Measurements from ENCODE around the gene ATL2.
A peak's percentile ranks its signal among the peaks of the same experiment; 100 is the strongest.
"Not testable (repeated sequence)": the region's sequence is repeated elsewhere in the genome, so short reads cannot be mapped to it uniquely, and the experiment has no call there.

Gene ATL2

GRCh38 chr2:38387887-38388286, 10.8 kb upstream of the ATL2 start:
- DNase-seq, result no peak

- no peak for DNase-seq
Observed at GRCh38 chr2:38386821-38387220, 9.7 kb upstream of the ATL2 start.

- no peak for DNase-seq
Observed at GRCh38 chr2:38386377-38386776, 9.3 kb upstream of the ATL2 start.

GRCh38 chr2:38384338-38384737, 7.3 kb upstream of the ATL2 start:
- no peak for DNase-seq

- DNase-seq, result not testable (repeated sequence)
Observed at GRCh38 chr2:38383741-38384140, 6.7 kb upstream of the ATL2 start.

GRCh38 chr2:38381381-38382143, 4.5 kb upstream of the ATL2 start:
- no peak for DNase-seq

GRCh38 chr2:38380397-38381130, 3.5 kb upstream of the ATL2 start:
- DNase-seq, result no peak

GRCh38 chr2:38376346-38377049, 575 bp downstream of the ATL2 start:
- DNase-seq, result peak; percentile 42

GRCh38 chr2:38375696-38376345, 1.3 kb downstream of the ATL2 start:
- no peak for DNase-seq

- DNase-seq, result no peak
Observed at GRCh38 chr2:38374984-38375383, 2.1 kb downstream of the ATL2 start.

- no peak for DNase-seq
Observed at GRCh38 chr2:38371235-38371634, 5.8 kb downstream of the ATL2 start.

GRCh38 chr2:38370664-38371063, 6.4 kb downstream of the ATL2 start:
- no peak for DNase-seq

- no peak for DNase-seq
Observed at GRCh38 chr2:38362232-38362631, 14.8 kb downstream of the ATL2 start.

GRCh38 chr2:38360177-38360576, 16.9 kb downstream of the ATL2 start:
- no peak for DNase-seq

GRCh38 chr2:38353402-38353801, 23.7 kb downstream of the ATL2 start:
- DNase-seq, result no peak

- DNase-seq, result no peak
Observed at GRCh38 chr2:38352336-38352735, 24.7 kb downstream of the ATL2 start.

- DNase-seq, result no peak
Observed at GRCh38 chr2:38345323-38346038, 31.6 kb downstream of the ATL2 start.

GRCh38 chr2:38344813-38345212, 32.3 kb downstream of the ATL2 start:
- no peak for DNase-seq

- DNase-seq, result no peak
Observed at GRCh38 chr2:38343212-38343611, 33.9 kb downstream of the ATL2 start.

- DNase-seq, result no peak
Observed at GRCh38 chr2:38336621-38337020, 40.5 kb downstream of the ATL2 start.

GRCh38 chr2:38330754-38331153, 46.3 kb downstream of the ATL2 start:
- DNase-seq, result no peak

GRCh38 chr2:38327580-38327979, 49.5 kb downstream of the ATL2 start:
- DNase-seq, result no peak

- no peak for DNase-seq
Observed at GRCh38 chr2:38323623-38324022, 53.5 kb downstream of the ATL2 start.
